AG04449 (cell line): ENCODE measurements around the gene APBB1.

ENCODE experiments used
- CTCF ChIA-PET: fragments of 350-600 bp; formaldehyde crosslinking; extraction: SDS; loops from one replicate; lab custom pipeline; 2021; ENCODE audit warnings: antibody characterized with exemption; lab: Yijun Ruan, JAX
- POLR2A ChIA-PET: fragments of 400-600, 350-600 bp; formaldehyde crosslinking; extraction: SDS; loops from one replicate; lab custom pipeline; 2020; ENCODE audit warnings: antibody characterized with exemption, inconsistent platforms; lab: Yijun Ruan, JAX
- DNase-seq: peaks from one replicate; pipeline ENCODE4 v3.0.0-alpha.2; 2010; ENCODE audit warnings: low read depth, low spot score
- H3K4me3 ChIP-seq: 2 replicates; pipeline ENCODE4 v1.5.1; 2011; ENCODE audit warnings: low read depth, mild to moderate bottlenecking, control low read depth, low read length
- CTCF ChIP-seq: IDR thresholded peaks from one replicate; pipeline ENCODE4 v1.5.1; 2011; ENCODE audit warnings: mild to moderate bottlenecking, moderate library complexity, low read length, control low read depth, inconsistent platforms; ENCODE audit not compliant: insufficient read depth; ENCODE audit errors: missing control alignments

Gene APBB1

GRCh38 chr11:6419009-6419631 is at the start of gene APBB1:
APBB1 (minus strand) TSS chr11:6419094; CDS start chr11:6411347, 7,747 bp downstream.
- POLR2A ChIA-PET = interaction anchor here (0.8 to 1.6 kb wide), 6 partner anchors 25 to 100 kb away, joined by 3 to 6 read pairs (median 4); partner anchors contain the start of genes ARFIP2, SMPD1 and TIMM10B
- no peak for DNase-seq

GRCh38 chr11:6459099-6459450 is 40.2 kb upstream of the APBB1 start:
- no peak for TF ChIP-seq CTCF
- CTCF ChIA-PET = interaction anchor here (1.5 to 7.7 kb wide), 2 partner anchors 15 to 81 kb away, joined by 4 to 82 read pairs; partner anchors contain the start of gene HPX
- no peak for DNase-seq
- no peak overlapping the region for H3K4me3 ChIP-seq
- POLR2A ChIA-PET = no interaction called here

More at GRCh38 chr11:6419009-6419631, at the start of gene APBB1:
- peak; percentile 16 for TF ChIP-seq CTCF
- CTCF ChIA-PET = interaction anchor here (0.6 to 12.9 kb wide), 10 partner anchors 8 to 287 kb away, joined by 3 to 154 read pairs (median 4); partner anchors contain the start of genes HPX and MRPL17
- H3K4me3 ChIP-seq = peak within 1 kb of the TSS; percentile 80

- no peak for DNase-seq
- CTCF ChIA-PET = interaction anchor here (1.5 to 7.7 kb wide), 2 partner anchors 15 to 80 kb away, joined by 4 to 82 read pairs; partner anchors contain the start of gene HPX
- POLR2A ChIA-PET = no interaction called here
- no peak for TF ChIP-seq CTCF
- no peak overlapping the region for H3K4me3 ChIP-seq
Observed at GRCh38 chr11:6458352-6459098, 39.6 kb upstream of the APBB1 start.

GRCh38 chr11:6457581-6458320 is 38.9 kb upstream of the APBB1 start:
- no peak for DNase-seq
- POLR2A ChIA-PET = no interaction called here
- H3K4me3 ChIP-seq = no peak overlapping the region
- no peak for TF ChIP-seq CTCF
- CTCF ChIA-PET = interaction anchor here (1.5 to 11.8 kb wide), 3 partner anchors 11 to 79 kb away, joined by 4 to 192 read pairs (median 5); partner anchors contain the start of gene HPX

- DNase-seq = no peak
- CTCF ChIA-PET = interaction anchor here (1.6 to 19.9 kb wide), 3 partner anchors 12 to 75 kb away, joined by 5 to 701 read pairs (median 192); partner anchors contain the start of genes HPX and SMPD1
- no peak for TF ChIP-seq CTCF
- POLR2A ChIA-PET = no interaction called here
- no peak overlapping the region for H3K4me3 ChIP-seq
Observed at GRCh38 chr11:6456361-6457073, 37.6 kb upstream of the APBB1 start.
